Body of pancreas (tissue), 4 donors: ENCODE measurements around the gene LHX3. TPM values are rescaled to one million over a fixed set of nuclear protein-coding genes. Genes with fewer than 3 reads are reported as not detected.

Source experiments
- ATAC-seq: fragments of 150-250 bp; one replicate; pipeline ENCODE4 v1.9.1; 2016
- DNase-seq, 4 donors: peaks; one replicate each; pipeline ENCODE4 v3.0.0-alpha.2; 2019
- H3K27ac ChIP-seq, 4 donors: fragments of 200-600 bp; sonication (generic); 1 replicate in 3 of 4; 2 replicates in 1 of 4; pipeline versions ENCODE4 v1.5.1 to v1.6.1; 2016 to 2019; ENCODE audit warnings: mild to moderate bottlenecking in 1 of 4, mixed read lengths in 1 of 4, moderate library complexity in 1 of 4
- H3K27me3 ChIP-seq, 2 donors: fragments of 200-600 bp; sonication (generic); one replicate each; pipeline ENCODE4 v1.6.0; 2016; ENCODE audit warnings: mild to moderate bottlenecking in 1 of 2
- H3K36me3 ChIP-seq, 2 donors: fragments of 200-600 bp; sonication (generic); replicated peaks in 1 of 2; 2 replicates each; pipeline ENCODE4 v1.5.1; 2016; ENCODE audit warnings: low read depth in 2 of 2; ENCODE audit not compliant: insufficient read depth in 1 of 2
- H3K4me1 ChIP-seq: fragments of 200-600 bp; sonication (generic); one replicate; pipeline ENCODE4 v1.6.0; 2016
- H3K4me3 ChIP-seq, 2 donors: fragments of 200-600 bp; sonication (generic); 1 replicate in 1 of 2; 2 replicates in 1 of 2; pipeline ENCODE4 v1.5.1; 2016 to 2019
- H3K9me3 ChIP-seq, 3 donors: fragments of 200-600 bp; sonication (generic); 1 replicate in 2 of 3; 2 replicates in 1 of 3; pipeline ENCODE4 v1.5.1; 2016
- POLR2A ChIP-seq, 3 donors: fragments of 450-650 bp; IDR thresholded peaks; one replicate each; pipeline ENCODE4 v1.6.1; 2016; ENCODE audit warnings: antibody characterized with exemption in 3 of 3, mild to moderate bottlenecking in 2 of 3
- WGBS, 2 donors: methylation state at CpG; one replicate each; pipeline ENCODE4 v1.1.5; 2017; 5-methylcytosine and 5-hydroxymethylcytosine counted together
- intact Hi-C: fragments of 100-400 bp; cut with DNase I; formaldehyde crosslinking; loops from one replicate; pipeline ENCODE4 v1.15.1; 2023
- total RNA-seq, 2 donors: library from RNA; depleted of rRNA; stranded (reverse); fragments of >200 nt; gene quantifications; one replicate each; pipeline ENCODE4 v1.1.0, GENCODE V29; 2016
- TF ChIP-seq, protein P1 (sequence below), 7 experiments: fragments of 450-650 bp in 4 of 7; fragments of 200-600 bp in 3 of 7; sonication (generic) in 3 of 7; IDR thresholded peaks; one replicate each; pipeline ENCODE4 v1.5.1; 2016 to 2019; ENCODE audit warnings: antibody characterized with exemption in 7 of 7

The LHX3 gene
- total RNA-seq, 2 donors from 2014 or later: not detected

DNA sequence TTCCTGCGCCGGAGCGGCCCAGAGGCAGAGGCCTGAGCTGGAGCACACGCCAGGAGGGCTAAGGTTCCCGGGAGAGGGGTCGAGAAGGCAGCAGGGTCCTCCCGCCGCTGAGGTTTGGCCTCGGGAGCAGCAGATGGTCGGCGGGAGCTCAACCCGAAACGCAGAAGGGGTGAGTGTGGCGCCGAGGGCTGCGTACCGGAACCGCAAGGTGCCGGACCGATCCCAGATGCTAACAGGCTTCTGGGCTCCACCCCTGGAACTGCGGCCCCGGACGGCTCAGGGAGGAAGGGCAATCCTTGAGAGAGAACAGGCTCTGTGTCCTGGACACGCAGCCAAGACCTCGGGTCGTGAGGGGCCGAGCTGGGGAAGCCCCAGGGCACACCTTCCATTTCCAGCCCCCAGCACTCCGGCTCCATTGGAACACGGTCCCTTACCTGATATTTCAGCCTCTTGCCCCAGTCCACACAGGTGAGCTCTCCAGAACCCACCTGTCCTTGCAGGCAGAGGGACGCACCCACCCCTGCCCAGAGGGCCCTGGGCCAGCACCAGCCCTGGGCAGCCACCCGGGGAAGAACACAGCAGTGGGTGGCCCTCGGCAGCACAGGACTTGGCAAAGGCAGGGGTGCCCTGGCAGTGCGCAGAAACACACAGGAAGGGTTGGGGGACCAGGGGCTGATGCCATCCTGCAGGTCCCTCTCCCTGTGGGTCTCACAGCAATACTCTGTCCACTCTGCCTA is 1.4 kb downstream of the LHX3 start:
- H3K4me1 ChIP-seq: peaks cover 9% of the 10 kb centered on the region
- no peaks in the 10 kb centered on the region for H3K9me3 ChIP-seq
- no peak overlapping the region for H3K27ac ChIP-seq
- DNase-seq: no peak
- 14 to 17% methylated on average over 23 to 33 of the region's 33 CpGs for WGBS, 2 donors
- no peak for ATAC-seq
- no peaks in the 10 kb centered on the region for H3K36me3 ChIP-seq
- H3K27me3 ChIP-seq: peaks cover 0 to 38% of the 10 kb centered on the region in 2 donors
- H3K4me3 ChIP-seq: no peak overlapping the region
- TF ChIP-seq, protein P1, sequence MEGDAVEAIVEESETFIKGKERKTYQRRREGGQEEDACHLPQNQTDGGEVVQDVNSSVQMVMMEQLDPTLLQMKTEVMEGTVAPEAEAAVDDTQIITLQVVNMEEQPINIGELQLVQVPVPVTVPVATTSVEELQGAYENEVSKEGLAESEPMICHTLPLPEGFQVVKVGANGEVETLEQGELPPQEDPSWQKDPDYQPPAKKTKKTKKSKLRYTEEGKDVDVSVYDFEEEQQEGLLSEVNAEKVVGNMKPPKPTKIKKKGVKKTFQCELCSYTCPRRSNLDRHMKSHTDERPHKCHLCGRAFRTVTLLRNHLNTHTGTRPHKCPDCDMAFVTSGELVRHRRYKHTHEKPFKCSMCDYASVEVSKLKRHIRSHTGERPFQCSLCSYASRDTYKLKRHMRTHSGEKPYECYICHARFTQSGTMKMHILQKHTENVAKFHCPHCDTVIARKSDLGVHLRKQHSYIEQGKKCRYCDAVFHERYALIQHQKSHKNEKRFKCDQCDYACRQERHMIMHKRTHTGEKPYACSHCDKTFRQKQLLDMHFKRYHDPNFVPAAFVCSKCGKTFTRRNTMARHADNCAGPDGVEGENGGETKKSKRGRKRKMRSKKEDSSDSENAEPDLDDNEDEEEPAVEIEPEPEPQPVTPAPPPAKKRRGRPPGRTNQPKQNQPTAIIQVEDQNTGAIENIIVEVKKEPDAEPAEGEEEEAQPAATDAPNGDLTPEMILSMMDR (IDR thresholded peaks at IDR 0.05): no peak
- no peak for TF ChIP-seq POLR2A (IDR thresholded peaks at IDR 0.05)
- intact Hi-C loops: no loop called here

DNA sequence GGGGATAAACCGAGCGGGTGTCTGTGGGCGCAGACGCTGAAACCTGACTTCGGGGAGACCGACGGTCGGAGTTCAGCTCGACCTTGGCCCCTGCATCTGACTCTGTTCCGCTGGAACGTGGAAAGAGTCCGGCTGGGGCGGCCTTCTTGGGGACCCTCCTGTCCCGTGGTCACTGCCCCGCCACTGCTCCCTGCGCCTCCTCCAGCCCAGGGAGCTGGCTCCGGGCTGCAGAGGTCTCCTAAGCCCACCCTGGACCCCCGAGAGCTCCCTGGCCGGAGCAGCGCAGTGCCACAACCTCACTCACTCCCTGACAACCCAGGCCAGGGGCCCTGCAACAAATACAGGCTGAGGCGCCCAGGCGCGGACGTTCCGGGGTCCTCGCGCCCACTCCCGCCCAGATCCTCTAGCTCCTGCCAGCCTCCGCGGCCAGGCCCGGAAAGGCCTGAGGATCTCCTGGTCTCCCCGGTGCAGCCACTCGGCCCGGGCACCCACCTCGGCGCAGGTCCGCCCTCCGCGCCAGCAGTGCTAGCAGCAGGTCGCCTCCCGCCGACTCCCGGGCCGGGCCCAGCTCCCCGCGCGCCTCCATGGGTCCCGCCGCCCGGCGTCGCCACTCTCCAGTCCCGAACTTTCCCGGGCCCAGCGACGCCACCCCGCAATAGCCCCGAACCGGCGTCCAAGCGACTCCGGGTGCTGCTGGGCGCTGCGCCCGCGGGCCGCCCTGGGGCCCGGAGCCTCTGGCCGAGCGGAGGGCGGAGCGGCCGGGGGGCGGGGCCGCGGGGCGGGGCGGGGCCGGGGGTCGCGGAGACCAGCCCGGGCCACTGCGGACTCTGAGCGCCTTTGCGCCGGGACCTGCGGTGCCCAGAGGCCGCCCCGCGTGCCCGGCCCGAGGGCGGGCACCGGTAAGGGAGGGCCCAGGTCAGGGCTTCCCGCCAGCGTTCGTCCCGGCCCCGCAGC is 2.2 kb downstream of the LHX3 start:
- no peak for TF ChIP-seq POLR2A (IDR thresholded peaks at IDR 0.05)
- TF ChIP-seq, protein P1 (IDR thresholded peaks at IDR 0.05): no peak
- Histone ChIP-seq H3K27ac (no peak overlapping the region), H3K9me3 (no peaks in the 10 kb centered on the region), H3K27me3 (peaks cover 0 to 42% of the 10 kb centered on the region in 2 donors), H3K4me1 (peaks cover 14% of the 10 kb centered on the region), H3K4me3 (no peak overlapping the region), H3K36me3 (no peaks in the 10 kb centered on the region)
- 8 to 29% methylated on average over 9 to 98 of the region's 99 CpGs for WGBS, 2 donors
- intact Hi-C loops: no loop called here
- no peak for ATAC-seq
- no peak for DNase-seq

DNA sequence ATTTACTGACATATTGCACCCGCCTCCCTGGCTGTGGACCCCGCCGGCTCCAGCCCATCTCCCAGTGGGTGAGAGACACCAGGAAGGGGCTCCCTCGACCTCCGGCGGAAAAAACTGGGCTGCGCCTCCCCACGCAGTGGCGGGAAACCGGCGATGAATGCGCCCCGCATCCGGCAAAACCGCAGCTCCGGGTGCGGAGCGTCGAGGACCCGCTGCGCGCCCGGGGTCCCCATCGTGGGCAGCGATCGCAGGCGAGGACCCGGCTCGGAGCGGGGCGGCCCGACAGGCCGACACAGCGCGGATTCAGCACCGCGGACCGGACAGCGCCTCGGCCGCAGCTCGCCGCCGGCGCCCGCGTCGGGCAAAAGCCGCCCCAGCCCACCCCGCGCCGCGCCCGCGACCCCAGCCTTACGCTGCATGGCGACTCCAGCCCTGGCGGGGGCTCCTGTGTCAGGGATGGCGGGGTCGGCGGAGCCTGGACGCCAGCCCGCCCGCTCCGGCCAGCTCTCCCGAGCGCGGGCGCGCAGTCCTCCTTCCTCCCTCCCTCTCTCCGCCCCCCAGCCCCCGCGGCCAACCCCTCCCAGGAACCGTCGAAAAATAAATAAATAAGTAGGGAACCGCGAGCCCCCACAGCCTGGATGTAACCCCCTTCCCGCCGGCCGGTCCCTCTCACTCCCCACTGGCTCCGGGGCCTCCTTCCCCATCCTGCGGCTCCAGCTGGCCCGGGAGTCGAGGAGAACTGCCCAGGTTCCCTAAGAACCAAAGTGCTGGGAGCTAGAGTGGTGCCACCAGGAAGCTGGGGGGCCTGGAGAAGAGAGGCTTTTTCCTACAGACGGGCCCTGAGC is 3.1 kb downstream of the LHX3 start:
- intact Hi-C loops: no loop called here
- ATAC-seq (peak; percentile 38), DNase-seq (peak in 1 of 4 donors; percentile 24)
- Histone ChIP-seq H3K4me1 (peaks cover 14% of the 10 kb centered on the region), H3K36me3 (no peaks in the 10 kb centered on the region), H3K4me3 (no peak overlapping the region), H3K27me3 (peaks cover 0 to 50% of the 10 kb centered on the region in 2 donors), H3K27ac (no peak overlapping the region), H3K9me3 (no peaks in the 10 kb centered on the region)
- WGBS, 2 donors: 6 to 8% methylated on average over 12 to 72 of the region's 85 CpGs
- TF ChIP-seq, protein P1 (IDR thresholded peaks at IDR 0.05): no peak
- no peak for TF ChIP-seq POLR2A (IDR thresholded peaks at IDR 0.05)

DNA sequence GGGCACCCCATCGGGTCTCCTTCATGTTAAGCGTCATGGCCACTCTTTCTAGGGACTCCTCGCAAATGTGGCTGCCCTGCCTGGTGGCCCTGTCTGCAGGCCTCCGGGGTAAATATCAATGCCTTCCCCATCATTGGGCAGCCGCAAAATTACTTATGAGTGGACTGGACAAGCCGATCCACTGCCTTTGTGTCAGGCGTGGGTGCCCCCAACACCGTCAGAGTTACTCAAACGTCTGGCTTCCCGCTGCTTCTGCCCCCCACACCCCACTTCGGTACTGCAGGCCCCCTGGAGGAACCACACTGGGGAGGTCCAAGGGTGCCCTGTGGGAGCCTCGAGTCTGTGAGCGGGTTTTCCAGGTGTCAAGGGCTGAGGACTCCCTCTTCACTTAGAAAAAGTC is 3.8 kb downstream of the LHX3 start:
- Histone ChIP-seq H3K4me1 (peaks cover 14% of the 10 kb centered on the region), H3K27me3 (peaks cover 0 to 57% of the 10 kb centered on the region in 2 donors), H3K4me3 (no peak overlapping the region), H3K27ac (no peak overlapping the region), H3K36me3 (no peaks in the 10 kb centered on the region), H3K9me3 (no peaks in the 10 kb centered on the region)
- no peak for TF ChIP-seq POLR2A (IDR thresholded peaks at IDR 0.05)
- TF ChIP-seq, protein P1 (IDR thresholded peaks at IDR 0.05): no peak
- ATAC-seq: no peak
- intact Hi-C loops: no loop called here
- no peak for DNase-seq
- WGBS, 2 donors: 37 to 40% methylated on average over 9 to 13 of the region's 13 CpGs
